Measurements from ENCODE around the gene ATP10A. TPM values are rescaled to one million over a fixed set of nuclear protein-coding genes. Genes with fewer than 3 reads are reported as not detected.

ATP10A gene
- polyA plus RNA-seq, 1 donor (not counting 4 experiments of a cell fraction or from before 2014, with no cell fraction given) = not detected

GRCh38 chr15:25789211-25789610 lies 73.9 kb downstream of the ATP10A start:
- Histone ChIP-seq H3K9me3 (ENCODE audit: control insufficient read depth, low read depth, low read length) (peaks cover 6% of the 10 kb centered on the region), H3K27me3 (ENCODE audit: control insufficient read depth, extremely low read depth, insufficient read depth, low read length) (no peaks in the 10 kb centered on the region), H3K27ac (ENCODE audit: control insufficient read depth, insufficient read depth, low read length) (no peak overlapping the region), H2AFZ (ENCODE audit: control insufficient read depth, low read length) (no peak overlapping the region), H3K36me3 (ENCODE audit: control insufficient read depth in 2 of 2, extremely low read depth in 1 of 2, insufficient read depth in 2 of 2, low read length in 2 of 2) (no peaks in the 10 kb centered on the region), H3K4me3 (ENCODE audit: control insufficient read depth in 2 of 3, extremely low read depth in 1 of 3, insufficient read depth in 2 of 3, low read depth in 1 of 3, low read length in 3 of 3) (no peak overlapping the region), H3K79me2 (ENCODE audit: control insufficient read depth, insufficient read depth, low read length) (no peaks in the 10 kb centered on the region), H3K9ac (ENCODE audit: control insufficient read depth, extremely low read depth, insufficient read depth, low read length) (no peak overlapping the region), H4K20me1 (ENCODE audit: control insufficient read depth, extremely low read depth, insufficient read depth, low read length) (no peaks in the 10 kb centered on the region), H3K4me1 (ENCODE audit: control insufficient read depth, extremely low read depth, insufficient read depth, low read length) (no peaks in the 10 kb centered on the region), H3K4me2 (ENCODE audit: control insufficient read depth, extremely low read depth, insufficient read depth, low read depth, low read length) (no peak overlapping the region), H3K9me1 (ENCODE audit: control insufficient read depth, extremely low read depth, insufficient read depth, low read length) (no peaks in the 10 kb centered on the region)
- FAIRE-seq = no peak
- DNase-seq (ENCODE audit: low read depth, low spot score) = no peak
- no peak for TF ChIP-seq EZH2 (IDR thresholded peaks at IDR 0.05; ENCODE audit: low read length)
- TF ChIP-seq, protein P1, sequence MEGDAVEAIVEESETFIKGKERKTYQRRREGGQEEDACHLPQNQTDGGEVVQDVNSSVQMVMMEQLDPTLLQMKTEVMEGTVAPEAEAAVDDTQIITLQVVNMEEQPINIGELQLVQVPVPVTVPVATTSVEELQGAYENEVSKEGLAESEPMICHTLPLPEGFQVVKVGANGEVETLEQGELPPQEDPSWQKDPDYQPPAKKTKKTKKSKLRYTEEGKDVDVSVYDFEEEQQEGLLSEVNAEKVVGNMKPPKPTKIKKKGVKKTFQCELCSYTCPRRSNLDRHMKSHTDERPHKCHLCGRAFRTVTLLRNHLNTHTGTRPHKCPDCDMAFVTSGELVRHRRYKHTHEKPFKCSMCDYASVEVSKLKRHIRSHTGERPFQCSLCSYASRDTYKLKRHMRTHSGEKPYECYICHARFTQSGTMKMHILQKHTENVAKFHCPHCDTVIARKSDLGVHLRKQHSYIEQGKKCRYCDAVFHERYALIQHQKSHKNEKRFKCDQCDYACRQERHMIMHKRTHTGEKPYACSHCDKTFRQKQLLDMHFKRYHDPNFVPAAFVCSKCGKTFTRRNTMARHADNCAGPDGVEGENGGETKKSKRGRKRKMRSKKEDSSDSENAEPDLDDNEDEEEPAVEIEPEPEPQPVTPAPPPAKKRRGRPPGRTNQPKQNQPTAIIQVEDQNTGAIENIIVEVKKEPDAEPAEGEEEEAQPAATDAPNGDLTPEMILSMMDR (optimal IDR thresholded peaks at IDR 0.05 in 1 of 3, IDR thresholded peaks at IDR 0.05 in 1 of 3, conservative IDR thresholded peaks at IDR 0.05 in 1 of 3; ENCODE audit: extremely low read depth in 1 of 3, insufficient read depth in 2 of 3, low read length in 3 of 3) = no peak
- dilution Hi-C loops (cut with MboI; ENCODE audit: extremely low pct_ligation_motif_present, low sequenced_read_pairs) = no loop called here

DNA sequence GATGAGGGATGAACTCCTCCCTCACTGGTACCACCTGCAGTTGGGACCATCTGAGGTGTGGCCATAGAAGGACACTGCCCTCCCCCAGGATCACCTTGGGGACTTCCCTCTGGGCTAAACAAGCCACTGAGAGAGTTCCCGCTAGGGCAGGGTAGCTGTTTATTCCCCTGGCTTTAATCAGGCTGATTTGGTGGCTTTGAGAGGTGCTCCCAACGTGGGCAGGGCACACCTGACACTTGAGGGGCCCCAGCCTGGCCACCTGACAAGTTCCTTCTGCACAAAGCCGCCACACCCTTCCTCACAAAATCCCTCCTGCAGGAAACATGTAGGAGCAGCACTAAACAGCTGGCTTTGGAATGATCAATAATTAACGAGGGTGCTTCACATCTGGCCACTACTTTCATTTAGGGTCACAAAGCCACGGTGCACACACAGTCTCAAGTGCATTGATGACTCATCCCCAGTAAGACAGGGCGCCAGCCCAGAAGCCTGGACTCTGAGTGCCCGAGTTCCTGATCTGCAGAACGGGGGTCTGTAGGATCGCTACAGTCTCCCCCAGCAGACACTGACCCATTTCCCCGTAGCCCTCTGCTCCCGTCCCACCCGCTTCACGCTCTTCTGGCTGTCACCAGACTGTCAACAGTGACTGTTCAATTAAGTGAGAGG lies 75.1 kb downstream of the ATP10A start:
- no peak overlapping the region for H2AFZ ChIP-seq (ENCODE audit: control insufficient read depth, low read length)
- no peaks in the 10 kb centered on the region for H4K20me1 ChIP-seq (ENCODE audit: control insufficient read depth, extremely low read depth, insufficient read depth, low read length)
- H3K79me2 ChIP-seq (ENCODE audit: control insufficient read depth, insufficient read depth, low read length) = no peaks in the 10 kb centered on the region
- no peak for FAIRE-seq
- H3K9me1 ChIP-seq (ENCODE audit: control insufficient read depth, extremely low read depth, insufficient read depth, low read length) = no peaks in the 10 kb centered on the region
- no peaks in the 10 kb centered on the region for H3K4me1 ChIP-seq (ENCODE audit: control insufficient read depth, extremely low read depth, insufficient read depth, low read length)
- DNase-seq (ENCODE audit: low read depth, low spot score) = no peak
- dilution Hi-C loops (cut with MboI; ENCODE audit: extremely low pct_ligation_motif_present, low sequenced_read_pairs) = no loop called here
- no peaks in the 10 kb centered on the region for H3K36me3 ChIP-seq (ENCODE audit: control insufficient read depth in 2 of 2, extremely low read depth in 1 of 2, insufficient read depth in 2 of 2, low read length in 2 of 2)
- H3K9ac ChIP-seq (ENCODE audit: control insufficient read depth, extremely low read depth, insufficient read depth, low read length) = no peak overlapping the region
- no peak for TF ChIP-seq EZH2 (IDR thresholded peaks at IDR 0.05; ENCODE audit: low read length)
- TF ChIP-seq, protein P1 (optimal IDR thresholded peaks at IDR 0.05 in 1 of 3, IDR thresholded peaks at IDR 0.05 in 1 of 3, conservative IDR thresholded peaks at IDR 0.05 in 1 of 3; ENCODE audit: extremely low read depth in 1 of 3, insufficient read depth in 2 of 3, low read length in 3 of 3) = no peak
- peaks cover 11% of the 10 kb centered on the region for H3K9me3 ChIP-seq (ENCODE audit: control insufficient read depth, low read depth, low read length)
- no peak overlapping the region for H3K27ac ChIP-seq (ENCODE audit: control insufficient read depth, insufficient read depth, low read length)
- H3K27me3 ChIP-seq (ENCODE audit: control insufficient read depth, extremely low read depth, insufficient read depth, low read length) = no peaks in the 10 kb centered on the region
- no peak overlapping the region for H3K4me2 ChIP-seq (ENCODE audit: control insufficient read depth, extremely low read depth, insufficient read depth, low read depth, low read length)
- H3K4me3 ChIP-seq (ENCODE audit: control insufficient read depth in 2 of 3, extremely low read depth in 1 of 3, insufficient read depth in 2 of 3, low read depth in 1 of 3, low read length in 3 of 3) = no peak overlapping the region
